Activated CD8-positive, alpha-beta T cell treated with anti-CD3 and anti-CD28 coated beads for 36 hours (primary cell): ENCODE data around the gene CS. TPM values are rescaled to one million over a fixed set of nuclear protein-coding genes. Genes with fewer than 3 reads are reported as not detected.

Experiments
- ATAC-seq: fragments of 200-7000 bp; cut with Tn5 transposase; one replicate; pipeline ENCODE4 v1.10.0; 2021; ENCODE audit warnings: mild to moderate bottlenecking, moderate library complexity
- CTCF ChIA-PET: fragments of 350-600 bp; sonication (Branson Sonifier 250); formaldehyde crosslinking; loops from one replicate; lab custom pipeline; 2021; ENCODE audit warnings: antibody characterized with exemption; lab: Charles Lee
- POLR2A ChIA-PET: fragments of 350-600 bp; sonication (Branson Sonifier 250); formaldehyde crosslinking; loops from one replicate; lab custom pipeline; 2021; ENCODE audit warnings: antibody characterized with exemption; lab: Charles Lee
- DNase-seq: peaks from one replicate; pipeline ENCODE4 v3.0.0-alpha.2; 2020
- H3K27ac Mint-ChIP-seq: one replicate; pipeline ENCODE4 v1.8.0; 2021; ENCODE audit warnings: mild to moderate bottlenecking, mixed read lengths
- H3K27me3 Mint-ChIP-seq: one replicate; pipeline ENCODE4 v1.8.0; 2021; ENCODE audit warnings: mixed read lengths
- H3K36me3 Mint-ChIP-seq: one replicate; pipeline ENCODE4 v1.8.0; 2021; ENCODE audit warnings: low read depth, mixed read lengths
- H3K4me1 Mint-ChIP-seq: one replicate; pipeline ENCODE4 v1.8.0; 2021; ENCODE audit warnings: low read depth, mixed read lengths
- H3K4me3 Mint-ChIP-seq: one replicate; pipeline ENCODE4 v1.8.0; 2021; ENCODE audit warnings: mild to moderate bottlenecking, moderate library complexity, mixed read lengths
- H3K9me3 Mint-ChIP-seq: one replicate; pipeline ENCODE4 v1.8.0; 2021; ENCODE audit warnings: mixed read lengths
- CTCF ChIP-seq: fragments of 200-600 bp; IDR thresholded peaks from one replicate; pipeline ENCODE4 v1.8.0; 2022; ENCODE audit warnings: antibody characterized with exemption, mild to moderate bottlenecking
- intact Hi-C: fragments of 100-400 bp; cut with micrococcal nuclease; formaldehyde crosslinking; loops from one replicate; pipeline ENCODE4 v1.10.0; 2022
- total RNA-seq, 2 experiments: library from RNA; stranded (reverse); gene quantifications; one replicate each; pipeline ENCODE4 v1.2.3, GENCODE V29; 2021

CS gene
- total RNA-seq, 2 experiments from 2014 or later, result 292 to 297 TPM

GRCh38 chr12:56341616-56342015, 41.5 kb upstream of the CS start:
- POLR2A ChIA-PET, result interaction anchor here (0.8 to 5.6 kb wide), 5 partner anchors 8 to 126 kb away, joined by 3 to 42 read pairs (median 3); partner anchors contain the start of genes COQ10A, SPRYD4 and STAT2
- intact Hi-C loops, result no loop called here
- H3K27ac Mint-ChIP-seq, result peak overlapping the region; percentile 10
- H3K36me3 Mint-ChIP-seq, result peaks cover 36% of the 10 kb centered on the region
- no peaks in the 10 kb centered on the region for H3K27me3 Mint-ChIP-seq
- H3K4me3 Mint-ChIP-seq, result no peak overlapping the region
- CTCF ChIA-PET, result interaction anchor here (0.8 to 1.5 kb wide), 2 partner anchors 10 to 122 kb away, joined by 3 to 6 read pairs; no protein-coding TSS in a partner anchor
- no peak for ATAC-seq
- no peaks in the 10 kb centered on the region for H3K9me3 Mint-ChIP-seq
- TF ChIP-seq CTCF, result no peak
- H3K4me1 Mint-ChIP-seq, result peaks cover 36% of the 10 kb centered on the region
- no peak for DNase-seq

GRCh38 chr12:56339158-56339422, 39.0 kb upstream of the CS start:
- Mint-ChIP-seq H3K4me3 (peak overlapping the region; percentile 79), H3K27me3 (no peaks in the 10 kb centered on the region), H3K4me1 (peaks cover 41% of the 10 kb centered on the region), H3K27ac (peak overlapping the region; percentile 98), H3K9me3 (no peaks in the 10 kb centered on the region), H3K36me3 (peaks cover 25% of the 10 kb centered on the region)
- DNase-seq (peak; percentile 29), ATAC-seq (no peak)
- no peak for TF ChIP-seq CTCF
- ChIA-PET CTCF (interaction anchor here (1.3 to 2.1 kb wide), 6 partner anchors 10 to 125 kb away, joined by 4 to 12 read pairs (median 5); partner anchors contain the start of gene STAT2), POLR2A (interaction anchor here (0.5 to 5.6 kb wide), 12 partner anchors 11 to 365 kb away, joined by 3 to 49 read pairs (median 4); partner anchors contain the start of genes BAZ2A, CNPY2, CS and RAB5B)
- intact Hi-C loops, result loop anchor here (2.0 kb wide), 1 partner anchor 20 kb away; no protein-coding TSS in a partner anchor

- peaks cover 41% of the 10 kb centered on the region for H3K4me1 Mint-ChIP-seq
- ChIA-PET CTCF (interaction anchor here (0.8 to 2.1 kb wide), 9 partner anchors 11 to 149 kb away, joined by 3 to 12 read pairs (median 5); partner anchors contain the start of genes CNPY2, SMARCC2 and STAT2), POLR2A (interaction anchor here (0.5 to 5.6 kb wide), 16 partner anchors 11 to 740 kb away, joined by 3 to 49 read pairs (median 4); partner anchors contain the start of genes BAZ2A, CNPY2, NEMP1 and RAB5B)
- peak; percentile 96 for DNase-seq
- peak within 1 kb of the TSS; percentile 79 for H3K4me3 Mint-ChIP-seq
- no peaks in the 10 kb centered on the region for H3K9me3 Mint-ChIP-seq
- H3K27ac Mint-ChIP-seq, result peak within 1 kb of the TSS; percentile 98
- peaks cover 21% of the 10 kb centered on the region for H3K36me3 Mint-ChIP-seq
- ATAC-seq, result peak; percentile 81
- no peaks in the 10 kb centered on the region for H3K27me3 Mint-ChIP-seq
- no peak for TF ChIP-seq CTCF
- intact Hi-C loops, result loop anchor here (2.0 kb wide), 1 partner anchor 20 kb away; no protein-coding TSS in a partner anchor
Measured at GRCh38 chr12:56338308-56339157, 38.4 kb upstream of the CS start, which contains the start of gene IL23A. Gene IL23A (plus strand): TSS chr12:56338884. CDS start chr12:56339045, 161 bp downstream.

GRCh38 chr12:56337753-56338251, 37.7 kb upstream of the CS start:
- CTCF ChIA-PET, result interaction anchor here (0.8 to 2.1 kb wide), 9 partner anchors 9 to 148 kb away, joined by 3 to 12 read pairs (median 4); partner anchors contain the start of genes CNPY2, SMARCC2 and STAT2
- POLR2A ChIA-PET, result interaction anchor here (0.6 to 5.6 kb wide), 9 partner anchors 12 to 741 kb away, joined by 3 to 49 read pairs (median 4); partner anchors contain the start of genes CNPY2, NEMP1 and STAT2
- H3K36me3 Mint-ChIP-seq, result peaks cover 18% of the 10 kb centered on the region
- DNase-seq (peak; percentile 46), ATAC-seq (no peak)
- no peaks in the 10 kb centered on the region for H3K9me3 Mint-ChIP-seq
- intact Hi-C loops, result loop anchor here (2.0 kb wide), 1 partner anchor 21 kb away; no protein-coding TSS in a partner anchor
- peak overlapping the region; percentile 79 for H3K4me3 Mint-ChIP-seq
- peak overlapping the region; percentile 98 for H3K27ac Mint-ChIP-seq
- TF ChIP-seq CTCF, result no peak
- H3K4me1 Mint-ChIP-seq, result peaks cover 44% of the 10 kb centered on the region
- no peaks in the 10 kb centered on the region for H3K27me3 Mint-ChIP-seq
